IMR-90 (cell line): ENCODE results near the gene KRT9.

ENCODE experiments used
- BHLHE40 ChIP-seq: fragments of 150-350 bp; IDR thresholded peaks from 2 replicates; pipeline ENCODE4 v1.6.1; 2016; ENCODE audit warnings: mild to moderate bottlenecking, low read depth, low read length
- CEBPB ChIP-seq: IDR thresholded peaks from 2 replicates; pipeline ENCODE4 v1.6.1; 2012; ENCODE audit warnings: low read depth, low read length, improper control_type of control experiment
- CTCF ChIP-seq: conservative IDR thresholded peaks from 2 replicates; pipeline ENCODE4 v1.5.1; 2012; ENCODE audit warnings: mild to moderate bottlenecking, low read depth, low read length, improper control_type of control experiment
- MAFK ChIP-seq: IDR thresholded peaks from 2 replicates; pipeline ENCODE4 v1.6.1; 2012; ENCODE audit warnings: low read depth, low read length, improper control_type of control experiment
- NFE2L2 ChIP-seq: fragments of 150-350 bp; IDR thresholded peaks from 2 replicates; pipeline ENCODE4 v1.6.1; 2016; ENCODE audit warnings: low read depth, mild to moderate bottlenecking, low read length
- POLR2A ChIP-seq: IDR thresholded peaks from 2 replicates; pipeline ENCODE4 v1.6.1; 2012; ENCODE audit warnings: mild to moderate bottlenecking, low read depth, low read length
- RCOR1 ChIP-seq: IDR thresholded peaks from 2 replicates; pipeline ENCODE4 v1.6.1; 2012; ENCODE audit warnings: mild to moderate bottlenecking, low read length, improper control_type of control experiment; ENCODE audit not compliant: insufficient replicate concordance
- SMC3 ChIP-seq: fragments of 150-350 bp; IDR thresholded peaks from 2 replicates; pipeline ENCODE4 v1.6.1; 2016; ENCODE audit warnings: low read depth, mild to moderate bottlenecking, antibody characterized with exemption, low read length, moderate library complexity

GRCh38 chr17:41619036-41619926 lies 47.4 kb upstream of the KRT9 start:
- TF ChIP-seq POLR2A (no peak), CTCF (no peak), MAFK (no peak), SMC3 (no peak), BHLHE40 (no peak), RCOR1 (no peak), NFE2L2 (no peak), CEBPB (no peak)
